ENCODE results near the gene DAAM2. TPM values are rescaled to one million over a fixed set of nuclear protein-coding genes. Genes with fewer than 3 reads are reported as not detected.
A peak's percentile ranks its signal among the peaks of the same experiment; 100 is the strongest.

The DAAM2 gene
- total RNA-seq, 1 experiment from 2014 or later = not detected

DNA sequence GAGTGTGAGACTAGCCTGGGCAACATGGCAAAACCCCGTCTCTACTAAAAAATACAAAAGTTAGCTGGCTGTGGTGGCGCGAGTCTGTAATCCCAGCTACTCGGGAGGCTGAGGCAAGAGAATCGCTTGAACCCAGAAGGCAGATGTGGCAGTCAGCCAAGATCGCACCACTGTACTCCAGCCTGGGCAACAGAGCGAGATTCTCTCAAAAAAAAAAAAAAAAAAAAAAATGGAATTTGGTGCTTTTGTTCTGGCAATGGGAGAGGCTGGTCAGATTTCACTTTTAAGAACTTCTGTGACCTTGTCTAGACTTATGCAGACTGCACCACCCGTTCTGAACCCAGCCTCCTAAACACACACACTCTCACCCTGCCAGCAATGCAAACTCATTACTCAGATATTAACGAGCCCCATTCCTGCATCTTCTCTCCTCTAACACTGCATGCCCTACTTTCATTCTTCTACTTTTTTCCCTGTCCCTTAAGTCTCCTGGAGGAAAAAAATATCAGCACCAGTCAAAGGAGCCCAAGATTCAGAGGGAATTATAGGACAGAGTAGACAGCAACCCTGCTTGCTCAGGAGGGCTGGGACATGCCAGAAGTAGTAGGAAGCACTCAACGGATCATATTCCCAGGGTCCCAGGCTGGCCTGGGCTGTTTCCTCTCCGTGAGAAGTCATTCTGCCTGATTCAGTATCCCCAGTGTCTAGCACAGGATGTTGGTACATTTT lies 137.7 kb downstream of the DAAM2 start:
- DNase-seq (ENCODE audit: low spot score) = no peak

- DNase-seq (ENCODE audit: low spot score) = no peak
These were observed 138.4 kb downstream of the DAAM2 start for GRCh38 chr6:39930540-39930939.

- no peak for DNase-seq (ENCODE audit: low spot score)
These were observed 139.4 kb downstream of the DAAM2 start for GRCh38 chr6:39931607-39932006.

DNA sequence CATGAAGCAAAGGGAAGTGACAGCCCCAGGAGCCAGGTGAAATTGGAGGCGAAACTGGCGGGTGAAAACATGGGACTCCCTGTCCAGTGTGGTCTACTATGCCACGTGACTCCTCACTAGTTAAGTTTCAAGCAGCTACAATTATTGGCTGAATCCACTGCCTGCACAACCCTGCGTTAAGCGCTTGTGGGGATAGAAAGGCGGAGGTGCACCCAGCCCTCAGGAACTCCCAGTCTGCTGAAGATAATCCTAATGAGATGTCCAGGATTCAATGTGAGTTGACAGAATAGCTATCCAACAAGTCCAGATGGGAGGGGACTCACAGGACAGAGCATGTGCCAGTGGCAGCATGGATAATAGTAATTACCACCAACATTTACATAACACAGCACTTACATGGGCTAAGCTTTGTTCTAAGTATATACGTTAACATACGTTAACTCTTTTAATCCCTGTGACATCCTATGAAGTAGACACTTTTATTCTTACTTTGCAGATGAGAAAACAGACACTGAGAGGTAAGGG lies 140.3 kb downstream of the DAAM2 start:
- no peak for DNase-seq (ENCODE audit: low spot score)

GRCh38 chr6:39933669-39934130 lies 141.5 kb downstream of the DAAM2 start:
- DNase-seq (ENCODE audit: low spot score) = no peak

- peak; percentile 18 for DNase-seq (ENCODE audit: low spot score)
These were observed 142.1 kb downstream of the DAAM2 start, which contains the start of gene MOCS1 for GRCh38 chr6:39934131-39934757. TSS of gene MOCS1 (minus strand) at chr6:39934462. CDS start at chr6:39934417, 45 bp downstream.

GRCh38 chr6:39935241-39935640 lies 143.1 kb downstream of the DAAM2 start:
- no peak for DNase-seq (ENCODE audit: low spot score)

DNA sequence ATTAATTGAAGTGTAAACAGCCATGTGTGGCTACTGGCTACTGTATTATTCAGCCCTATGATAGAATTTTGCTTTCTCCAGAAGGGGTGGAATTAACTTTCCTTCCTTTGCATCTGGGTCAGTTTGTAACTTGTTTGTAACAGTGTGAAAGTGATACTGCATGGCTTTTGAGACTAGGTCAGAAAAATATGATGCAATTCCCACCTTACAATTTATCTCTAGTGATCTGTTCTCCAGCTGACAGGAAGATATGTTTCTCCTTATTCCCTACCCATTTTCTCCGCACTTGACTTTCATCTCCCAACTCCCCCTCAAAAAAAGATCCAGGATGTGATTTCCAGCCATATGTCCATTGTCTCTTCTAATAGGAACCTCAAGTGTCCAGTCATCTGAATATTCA lies 144.7 kb downstream of the DAAM2 start:
- DNase-seq (ENCODE audit: low spot score) = no peak

DNA sequence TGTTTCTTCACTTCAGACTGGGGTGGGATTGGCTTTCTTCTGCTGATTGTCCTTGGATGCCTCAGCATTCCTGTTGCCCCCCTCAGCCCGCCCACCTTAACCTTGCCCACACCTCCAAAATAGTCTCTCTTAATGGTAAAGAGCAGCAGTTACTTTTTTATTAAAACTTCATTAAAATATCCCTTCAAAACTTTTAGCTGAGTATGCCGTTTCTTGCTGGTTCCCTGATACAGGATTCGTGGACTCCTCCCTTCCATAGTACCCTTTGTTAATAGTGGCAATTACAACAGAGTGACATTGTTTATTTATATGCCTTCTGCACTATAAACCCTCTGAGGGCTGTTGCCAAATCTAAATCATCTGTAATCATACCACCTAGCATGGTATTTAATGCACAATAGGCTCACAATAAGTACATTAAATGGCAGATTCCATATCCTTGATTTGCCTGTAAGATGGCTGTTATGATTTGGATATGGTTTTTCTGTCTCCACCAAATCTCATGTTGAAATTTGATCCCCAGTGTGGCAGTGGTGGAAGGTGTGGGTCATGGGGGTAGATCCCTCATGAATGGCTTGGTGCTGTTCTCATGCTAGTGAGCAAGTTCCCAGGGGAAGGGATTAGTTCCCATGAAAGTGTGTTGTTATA lies 145.6 kb downstream of the DAAM2 start:
- DNase-seq (ENCODE audit: low spot score) = no peak

DNA sequence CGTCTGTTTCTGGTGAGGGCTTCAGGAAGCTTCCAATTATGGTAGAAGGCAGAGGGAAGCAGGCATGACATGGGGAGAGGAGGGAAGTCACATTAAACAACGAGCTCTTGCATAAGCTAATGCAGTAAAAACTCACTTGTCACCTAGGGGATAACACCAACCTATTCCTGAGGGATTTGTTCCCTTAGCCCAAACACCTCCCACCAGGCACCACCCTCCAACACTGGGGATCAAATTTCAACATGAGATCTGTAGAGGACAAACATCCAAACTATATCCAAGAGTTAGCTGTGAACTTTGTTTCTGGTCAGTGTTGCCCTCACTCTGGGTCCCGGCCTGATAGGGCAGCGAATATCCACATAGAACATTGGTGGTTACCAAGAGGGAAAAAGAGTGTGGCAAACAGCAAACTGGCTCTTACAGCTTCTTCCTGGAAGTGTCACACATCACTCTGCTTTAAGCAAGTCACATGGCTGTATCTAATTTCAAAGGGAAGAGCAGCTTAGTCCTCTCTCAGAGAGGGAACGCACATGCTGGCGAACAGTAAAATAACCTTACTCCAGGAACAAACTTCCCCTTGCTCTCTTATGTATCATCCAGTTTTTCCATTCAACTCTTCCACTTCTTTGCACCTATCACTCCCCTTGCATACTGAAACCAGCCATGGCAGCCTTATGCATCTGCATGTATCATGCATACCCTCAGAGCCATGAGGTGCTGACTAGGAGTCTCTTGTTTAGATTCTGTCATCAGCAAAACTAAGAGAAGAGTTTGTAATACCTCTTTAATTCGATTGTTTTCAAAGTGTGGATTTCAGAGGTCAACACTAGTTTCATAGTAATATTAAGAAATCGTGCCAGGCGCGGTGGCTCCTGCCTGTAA lies 146.8 kb downstream of the DAAM2 start:
- no peak for DNase-seq (ENCODE audit: low spot score)

GRCh38 chr6:39941138-39941537 lies 149.0 kb downstream of the DAAM2 start:
- DNase-seq (ENCODE audit: low spot score) = no peak

DNA sequence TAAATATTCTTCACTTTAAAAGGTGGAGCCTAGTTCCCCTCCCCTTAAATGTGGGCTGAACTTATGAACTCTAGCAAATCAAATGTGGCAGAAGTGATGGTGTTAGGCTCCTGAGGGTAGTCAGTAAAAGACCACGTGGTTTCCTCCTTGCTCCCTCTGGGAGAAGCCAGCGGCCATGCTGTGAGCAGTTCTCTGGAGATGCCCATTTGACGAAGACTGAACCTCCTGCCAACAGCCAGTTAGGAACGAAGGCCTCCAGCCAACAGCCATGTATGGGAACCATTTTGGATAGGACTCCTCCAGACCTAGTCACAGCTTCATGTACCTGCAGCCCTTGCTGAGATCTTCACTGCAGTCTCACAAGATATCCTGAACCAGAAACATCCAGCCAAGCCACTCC lies 149.6 kb downstream of the DAAM2 start:
- no peak for DNase-seq (ENCODE audit: low spot score)

DNA sequence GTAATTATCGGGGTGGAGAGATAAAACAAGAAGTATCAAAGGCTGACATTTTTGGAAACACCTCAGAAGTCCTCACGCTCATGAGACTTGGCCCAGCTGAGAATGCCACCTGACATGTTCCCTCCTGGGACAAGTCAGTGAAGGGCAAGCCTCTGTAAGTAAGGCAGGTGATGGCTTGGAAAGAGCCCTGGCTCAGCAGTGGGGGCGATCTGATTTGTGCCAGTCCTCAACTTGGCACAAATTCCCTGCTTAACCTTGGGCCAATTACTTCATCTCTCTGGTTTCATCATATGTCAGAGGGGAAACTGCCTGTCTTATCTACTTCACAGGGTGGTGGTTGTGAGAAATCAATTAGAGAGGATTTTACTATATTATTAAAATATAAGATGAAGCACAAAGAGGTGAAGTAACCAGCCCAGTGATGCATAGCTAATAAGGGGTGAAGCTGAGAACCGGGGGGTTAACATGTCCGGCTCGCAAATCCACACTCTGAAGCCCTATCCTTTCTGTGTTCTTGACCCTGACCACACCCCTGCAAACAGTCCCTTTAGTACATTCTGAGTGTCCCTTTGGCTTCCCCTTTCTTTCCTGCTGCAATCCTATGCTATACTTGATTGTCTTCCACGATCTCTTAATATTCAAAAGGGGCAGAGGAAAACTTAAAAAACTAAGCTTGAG lies 150.9 kb downstream of the DAAM2 start:
- DNase-seq (ENCODE audit: low spot score) = no peak

DNA sequence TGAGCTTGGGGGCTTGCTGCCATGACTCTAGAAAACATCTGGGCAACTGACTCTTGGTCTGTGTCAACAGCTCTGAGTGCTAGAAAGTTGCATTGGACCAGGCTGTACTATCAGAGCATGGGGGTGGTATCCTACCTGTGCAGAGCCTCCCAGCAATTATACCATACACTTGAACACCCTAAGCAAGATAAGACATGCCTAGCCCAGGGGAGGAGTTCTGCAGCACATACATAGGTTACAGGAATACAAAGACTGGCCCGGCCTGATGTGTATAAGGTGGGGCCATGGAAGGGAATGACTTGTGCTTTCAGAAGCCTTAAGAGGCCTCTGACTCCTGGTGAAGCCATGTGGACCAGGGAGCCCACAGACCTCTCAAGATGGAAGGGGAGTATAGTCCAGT lies 153.4 kb downstream of the DAAM2 start:
- DNase-seq (ENCODE audit: low spot score) = no peak

DNA sequence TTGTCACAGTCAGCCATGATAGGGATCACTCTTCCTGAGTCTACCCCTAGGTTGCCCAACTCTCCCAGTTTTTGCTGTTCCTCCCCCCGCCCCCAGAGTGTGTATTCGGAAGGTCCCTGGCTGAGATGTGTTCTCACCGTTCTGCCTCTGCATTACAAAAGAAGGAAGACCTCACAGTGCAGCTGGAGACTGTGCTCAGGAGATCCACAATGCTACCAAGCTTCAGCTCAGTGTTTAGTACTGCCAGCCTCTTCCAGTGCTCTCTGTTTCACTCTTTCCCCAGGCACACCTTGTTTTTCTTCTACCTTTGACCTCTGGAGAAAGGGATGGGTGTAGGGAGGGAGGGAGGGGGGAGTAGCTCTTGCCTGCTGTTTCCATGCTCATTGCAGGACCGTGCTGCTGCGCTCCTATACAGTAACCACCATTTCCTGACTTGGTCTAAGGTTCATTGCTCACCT lies 155.5 kb downstream of the DAAM2 start:
- no peak for DNase-seq (ENCODE audit: low spot score)

GRCh38 chr6:39948199-39948791 lies 156.1 kb downstream of the DAAM2 start:
- no peak for DNase-seq (ENCODE audit: low spot score)

GRCh38 chr6:39950125-39950720 lies 158.0 kb downstream of the DAAM2 start:
- DNase-seq (ENCODE audit: low spot score) = no peak

GRCh38 chr6:39951191-39951590 lies 159.0 kb downstream of the DAAM2 start:
- no peak for DNase-seq (ENCODE audit: low spot score)

DNA sequence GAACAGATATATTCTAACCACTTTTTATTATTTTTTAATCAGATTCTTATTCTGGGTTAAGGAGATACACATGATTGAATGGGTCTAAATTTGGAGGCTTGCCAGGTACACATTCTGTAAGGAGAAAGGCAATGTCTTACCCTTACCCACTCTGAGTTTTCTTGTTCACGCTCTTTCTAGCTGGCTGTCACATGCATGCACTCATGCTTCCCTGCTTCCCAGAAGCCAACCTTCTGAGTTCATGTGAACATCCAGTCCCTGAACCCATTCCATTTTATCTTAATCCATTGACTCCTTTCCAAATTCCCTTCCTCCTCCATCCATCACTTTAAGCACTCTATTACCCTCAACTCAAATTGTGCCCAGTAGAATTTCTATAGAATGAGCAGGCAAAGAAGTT lies 159.5 kb downstream of the DAAM2 start:
- no peak for DNase-seq (ENCODE audit: low spot score)

- no peak for DNase-seq (ENCODE audit: low spot score)
These were observed 160.0 kb downstream of the DAAM2 start for GRCh38 chr6:39952167-39952566.
